GM12891 (cell line): ENCODE results near the gene CDKN1C.

Source experiments
- DNase-seq: peaks from one replicate; pipeline ENCODE4 v3.0.0; 2011; ENCODE audit warnings: low spot score; ENCODE audit not compliant: insufficient read length
- FAIRE-seq: peaks from 2 replicates; lab custom pipeline; 2011; peaks lifted over from hg19 to GRCh38; lab: Jason Lieb, UNC
- PAX5 ChIP-seq: IDR thresholded peaks from 2 replicates; pipeline ENCODE4 v1.6.1; 2011; ENCODE audit warnings: low read length, moderate library complexity, mild to moderate bottlenecking; ENCODE audit not compliant: insufficient read depth, severe bottlenecking
- POLR2A ChIP-seq: IDR thresholded peaks from 2 replicates; pipeline ENCODE4 v1.6.1; 2011; ENCODE audit warnings: low read depth, low read length, control low read depth
- POLR2AphosphoS5 ChIP-seq: IDR thresholded peaks from 2 replicates; pipeline ENCODE4 v1.6.1; 2011; ENCODE audit warnings: low read depth, low read length, control low read depth
- POU2F2 ChIP-seq: IDR thresholded peaks from 2 replicates; pipeline ENCODE4 v1.6.1; 2011; ENCODE audit warnings: low read depth, mild to moderate bottlenecking, control low read depth, low read length, moderate library complexity
- SPI1 ChIP-seq: IDR thresholded peaks from 2 replicates; pipeline ENCODE4 v1.6.1; 2011; ENCODE audit warnings: low read depth, low read length, control low read depth
- TAF1 ChIP-seq: IDR thresholded peaks from 2 replicates; pipeline ENCODE4 v1.6.1; 2011; ENCODE audit warnings: low read depth, low read length, control low read depth

Gene CDKN1C

GRCh38 chr11:2929950-2930703, 44.6 kb upstream of the CDKN1C start:
- no peak for TF ChIP-seq POLR2AphosphoS5
- peak; percentile 87 for TF ChIP-seq PAX5
- peak; percentile 81 for DNase-seq
- peak; percentile 62 for FAIRE-seq

DNA sequence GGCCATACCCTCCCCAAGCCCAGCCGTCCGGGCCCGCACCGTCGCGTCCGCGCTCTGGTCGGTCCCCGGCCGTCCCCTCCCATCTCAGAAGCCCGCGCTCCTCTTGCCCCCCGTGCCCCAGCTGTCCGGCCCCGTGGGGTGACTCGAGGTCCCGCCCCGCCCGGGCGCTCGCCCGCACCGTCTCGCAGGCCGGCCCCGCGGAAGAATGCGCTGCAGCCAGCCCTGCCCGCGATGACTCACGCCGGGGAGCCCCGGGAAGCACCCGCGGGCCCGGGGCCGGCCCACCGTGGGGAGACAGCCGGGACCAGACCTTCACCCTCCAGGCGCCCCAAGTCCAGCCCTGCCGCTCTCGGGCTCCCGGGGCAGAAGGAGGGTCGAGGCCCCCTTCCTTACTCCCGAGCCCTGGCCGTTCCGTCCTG, 44.0 kb upstream of the CDKN1C start:
- DNase-seq (no peak), FAIRE-seq (no peak)
- TF ChIP-seq SPI1, result no peak
- TF ChIP-seq TAF1, result no peak

- DNase-seq (no peak), FAIRE-seq (peak; percentile 74)
- no peak for TF ChIP-seq TAF1
- no peak for TF ChIP-seq SPI1
- TF ChIP-seq POLR2A, result no peak
- no peak for TF ChIP-seq PAX5
- no peak for TF ChIP-seq POLR2AphosphoS5
- TF ChIP-seq POU2F2, result no peak
Measured at GRCh38 chr11:2928605-2929530, 43.3 kb upstream of the CDKN1C start, which contains the start of gene PHLDA2. TSS of gene PHLDA2 (minus strand) at chr11:2929420. CDS start at chr11:2929364, 56 bp downstream.

GRCh38 chr11:2927851-2928604, 42.5 kb upstream of the CDKN1C start:
- FAIRE-seq (no peak), DNase-seq (no peak)

GRCh38 chr11:2927121-2927800, 41.7 kb upstream of the CDKN1C start:
- FAIRE-seq (no peak), DNase-seq (no peak)
- TF ChIP-seq TAF1 (no peak), POLR2A (no peak), POU2F2 (no peak), SPI1 (no peak), POLR2AphosphoS5 (no peak), PAX5 (no peak)

More at GRCh38 chr11:2927851-2928604, 42.5 kb upstream of the CDKN1C start:
- TF ChIP-seq POLR2AphosphoS5 (no peak), POLR2A (no peak), SPI1 (no peak), POU2F2 (no peak), PAX5 (no peak), TAF1 (no peak)

DNA sequence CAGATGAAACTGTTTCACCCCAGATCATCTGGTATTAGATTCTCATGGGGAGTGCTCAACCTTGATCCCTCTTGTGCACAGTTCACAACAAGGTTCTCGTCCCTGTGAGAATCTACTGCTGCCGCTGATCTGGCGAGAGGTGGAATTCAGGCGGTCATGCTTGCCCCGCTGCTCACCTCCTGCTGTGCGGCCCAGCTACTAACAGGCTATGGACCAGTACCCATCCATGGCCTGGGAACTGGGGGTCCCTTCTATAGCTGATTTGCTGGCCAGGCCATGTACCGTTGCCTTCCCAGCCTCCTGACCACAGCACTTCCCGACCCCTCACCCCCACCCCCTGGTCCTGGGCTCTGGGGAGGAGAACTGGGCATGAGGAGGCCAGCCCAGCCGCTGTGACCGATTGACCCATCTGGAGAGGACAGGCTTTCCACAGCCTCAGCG, 41.1 kb upstream of the CDKN1C start:
- TF ChIP-seq POLR2AphosphoS5, result no peak
- TF ChIP-seq PAX5, result no peak
- TF ChIP-seq SPI1, result no peak
- no peak for TF ChIP-seq POU2F2
- TF ChIP-seq TAF1, result no peak
- no peak for TF ChIP-seq POLR2A
- no peak for FAIRE-seq
- no peak for DNase-seq

GRCh38 chr11:2924821-2925675, 39.5 kb upstream of the CDKN1C start:
- FAIRE-seq (no peak), DNase-seq (no peak)
- TF ChIP-seq POU2F2 (no peak), TAF1 (no peak), POLR2AphosphoS5 (no peak), POLR2A (no peak), PAX5 (no peak), SPI1 (no peak)

GRCh38 chr11:2924381-2924780, 38.8 kb upstream of the CDKN1C start:
- FAIRE-seq (no peak), DNase-seq (no peak)
- no peak for TF ChIP-seq SPI1
- no peak for TF ChIP-seq POLR2A
- TF ChIP-seq TAF1, result no peak
- no peak for TF ChIP-seq PAX5
